Lower leg skin (tissue), 3 donors: ENCODE results near the gene AGT.

Source experiments
- CTCF ChIP-seq, 3 donors: fragments of 450-650 bp; IDR thresholded peaks; one replicate each; pipeline ENCODE4 v1.5.1; 2016; ENCODE audit warnings: antibody characterized with exemption in 3 of 3, mild to moderate bottlenecking in 3 of 3, moderate library complexity in 2 of 3
- POLR2A ChIP-seq, 2 donors: fragments of 450-650 bp; IDR thresholded peaks; one replicate each; pipeline ENCODE4 v1.6.1; 2016 to 2017; ENCODE audit warnings: antibody characterized with exemption in 2 of 2, mild to moderate bottlenecking in 1 of 2, moderate library complexity in 1 of 2

- TF ChIP-seq CTCF (IDR thresholded peaks at IDR 0.05) = no peak
- no peak for TF ChIP-seq POLR2A (IDR thresholded peaks at IDR 0.05)
These were observed 5.9 kb downstream of the AGT start for GRCh38 chr1:230707732-230708630.
